NCI-H2029 treated with DMSO at 0.1 percent for 48 hours (cell line): ENCODE data around the gene AFF1.
A peak's percentile ranks its signal among the peaks of the same experiment; 100 is the strongest.
"Not testable (repeated sequence)": the region's sequence is repeated elsewhere in the genome, so short reads cannot be mapped to it uniquely, and the experiment has no call there.

Source experiments
- DNase-seq: peaks from one replicate; lab custom pipeline; 2025; lab: John Stamatoyannopoulos, UW

Gene AFF1

DNA sequence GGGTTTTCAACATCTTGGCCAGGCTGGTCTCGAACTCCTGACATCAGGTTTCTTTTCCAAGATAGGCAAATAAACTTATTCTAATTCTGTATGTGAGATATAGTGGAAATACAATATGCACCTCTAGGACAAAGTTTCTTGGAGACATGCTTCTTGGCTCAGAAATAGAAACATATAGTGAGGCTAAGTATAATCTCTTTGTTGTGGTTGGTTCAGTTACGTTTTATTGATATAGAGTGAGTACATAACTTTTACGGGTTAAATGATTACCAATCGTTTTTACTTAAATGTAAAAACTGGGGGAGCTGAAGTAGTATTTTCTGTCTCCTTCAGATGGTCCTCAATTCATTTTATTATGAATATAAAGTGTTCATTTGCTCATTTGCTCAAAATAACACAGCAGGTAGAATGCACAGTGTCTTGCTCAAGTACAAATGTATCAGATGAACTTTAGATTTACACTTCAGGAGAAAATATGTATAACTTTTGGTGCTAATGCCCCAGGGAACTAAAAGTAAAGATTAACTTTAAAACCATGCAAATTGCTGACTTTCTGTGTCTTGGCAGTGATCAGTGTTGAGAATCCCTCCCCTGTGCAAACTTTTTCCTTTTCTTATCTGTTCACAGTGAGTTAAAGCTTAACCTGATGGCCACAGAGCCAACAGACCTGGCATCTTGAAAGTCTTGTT, 77.6 kb downstream of the AFF1 start:
- no peak for DNase-seq

DNA sequence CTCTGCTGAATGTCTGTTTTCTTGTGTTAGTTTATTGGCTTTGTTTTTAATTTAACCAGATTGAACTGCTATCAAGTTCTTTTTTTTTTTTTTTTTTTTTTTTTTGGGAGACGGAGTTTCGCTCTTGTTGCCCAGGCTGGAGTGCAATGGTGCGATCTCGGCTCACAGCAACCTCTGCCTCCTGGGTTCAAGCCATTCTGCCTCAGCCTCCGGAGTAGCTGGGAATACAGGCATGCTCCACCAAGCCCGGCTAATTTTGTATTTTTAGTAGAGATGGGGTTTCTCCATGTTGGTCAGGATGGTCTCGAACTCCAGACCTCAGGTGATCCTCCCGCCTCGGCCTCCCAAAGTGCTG, 78.1 kb downstream of the AFF1 start:
- DNase-seq: not testable (repeated sequence)

DNA sequence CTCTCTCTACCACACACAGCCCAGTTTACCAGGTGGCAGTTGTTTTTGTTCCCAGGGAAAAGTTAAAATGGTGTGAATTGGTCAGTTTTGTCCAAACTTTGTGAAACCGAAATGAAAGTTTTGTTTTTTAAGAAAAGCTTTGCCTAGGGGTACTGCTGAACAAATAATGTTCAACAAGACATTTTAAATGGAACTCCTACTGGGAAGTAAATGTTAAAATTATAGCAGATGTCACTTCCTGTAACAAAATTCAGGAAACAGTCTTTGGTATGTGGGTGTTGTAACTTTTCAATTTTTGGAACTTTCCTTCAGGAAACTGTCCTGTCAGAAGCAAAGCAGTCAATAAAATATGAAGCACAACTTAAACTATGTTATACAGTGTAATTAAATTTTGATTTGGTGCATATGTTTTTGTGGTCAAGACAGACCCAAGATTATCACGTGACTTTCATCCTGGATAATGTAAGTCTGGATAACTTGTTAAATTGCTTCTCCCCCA, 79.5 kb downstream of the AFF1 start:
- no peak for DNase-seq

DNA sequence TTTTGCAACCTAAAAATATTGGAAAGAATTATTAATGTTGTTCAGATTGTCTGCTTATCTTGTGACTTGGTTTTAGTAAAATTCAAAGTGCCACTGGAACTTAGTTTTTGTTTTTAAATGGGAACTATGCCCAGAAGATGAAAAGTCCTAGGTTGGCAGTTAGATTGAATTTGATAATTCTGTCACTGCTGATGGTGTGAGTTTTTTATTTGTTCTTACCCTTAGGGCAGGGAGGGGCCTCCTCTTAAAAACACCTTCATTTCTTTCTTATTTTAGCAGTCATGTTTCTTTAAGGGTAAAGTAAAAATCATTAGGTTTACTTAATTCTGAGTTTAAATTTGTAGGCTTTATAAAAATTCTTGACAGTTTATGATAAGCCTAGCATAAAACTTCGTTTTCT, 80.6 kb downstream of the AFF1 start:
- no peak for DNase-seq

DNA sequence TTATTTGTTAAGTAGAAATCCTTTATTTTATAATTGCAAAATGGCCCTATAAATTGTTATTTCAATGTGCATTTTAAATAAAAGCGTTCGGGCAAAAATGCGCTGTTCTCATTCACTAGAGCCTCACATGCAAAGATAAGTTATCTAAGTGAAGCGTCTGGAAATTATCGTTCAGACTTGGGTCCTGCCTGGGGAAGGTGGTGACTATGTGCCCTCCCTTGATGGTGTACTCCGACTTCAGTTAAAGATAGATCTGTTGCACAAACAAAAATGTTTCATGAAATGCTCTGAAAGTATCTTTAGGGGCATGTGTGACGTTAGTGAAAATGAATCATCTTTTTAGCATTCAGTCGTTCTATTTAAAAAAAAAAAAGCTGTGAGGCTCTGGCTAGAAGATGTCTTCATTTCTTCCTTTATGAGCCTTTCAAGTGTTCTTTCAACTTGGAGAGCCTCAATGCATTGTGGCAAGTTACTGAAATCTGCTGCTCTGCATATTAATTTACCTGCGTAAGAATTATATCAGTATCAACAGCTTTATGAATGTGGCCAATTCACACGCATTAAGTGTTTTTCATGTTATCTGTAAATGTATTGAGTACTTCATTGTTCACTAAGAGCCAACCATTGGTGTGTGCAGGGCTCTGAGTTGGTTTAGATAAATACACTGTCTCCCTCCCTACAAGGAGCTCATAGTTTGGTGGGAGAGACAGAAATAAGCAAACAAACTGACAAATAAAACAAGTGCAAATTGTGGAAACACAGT, 83.0 kb downstream of the AFF1 start:
- DNase-seq: no peak

DNA sequence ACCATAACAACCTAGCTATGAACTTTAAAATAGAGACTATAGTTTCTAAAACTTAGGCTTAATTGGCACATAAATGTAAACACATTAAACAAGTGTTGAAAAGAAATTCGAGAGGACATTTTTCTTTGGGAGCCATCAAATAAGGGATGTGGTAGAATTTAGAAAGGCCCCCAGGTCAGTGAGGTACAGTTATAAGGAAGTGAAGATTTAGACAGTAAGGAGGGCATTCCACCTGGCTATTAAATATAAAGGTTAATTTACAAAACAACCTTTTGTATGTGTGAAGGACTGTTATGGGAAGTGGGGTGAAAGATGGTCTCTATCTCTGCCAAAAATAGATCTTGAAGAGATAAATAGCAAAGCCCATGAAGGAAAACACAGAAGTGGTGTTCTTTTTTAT, 83.9 kb downstream of the AFF1 start:
- no peak for DNase-seq

DNA sequence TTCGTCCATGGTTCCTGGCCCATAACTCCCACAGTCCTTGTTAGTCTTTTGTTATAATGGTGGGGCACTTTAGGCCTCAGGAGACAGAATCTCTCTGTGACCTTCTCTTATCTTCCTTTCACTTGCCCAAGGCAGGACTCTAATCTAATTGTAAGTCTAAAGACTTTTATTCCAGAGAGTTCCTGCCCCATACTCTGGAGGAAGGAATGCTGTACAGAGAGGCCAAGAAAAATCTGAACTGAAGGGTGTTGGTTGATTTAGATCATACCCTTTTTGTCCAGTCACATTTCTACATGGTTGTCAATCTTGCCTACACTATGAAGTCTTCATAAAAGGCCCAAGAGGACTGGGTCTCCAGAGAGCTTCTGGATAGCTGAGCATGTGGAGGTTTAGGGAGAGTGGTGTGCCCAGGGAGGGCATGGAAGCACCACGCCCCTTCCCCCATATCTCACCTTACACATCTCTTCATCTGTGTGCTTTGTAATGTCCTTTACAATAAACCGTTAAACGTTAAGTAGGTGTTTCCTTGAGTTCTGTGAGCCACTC, 84.5 kb downstream of the AFF1 start:
- DNase-seq: no peak

DNA sequence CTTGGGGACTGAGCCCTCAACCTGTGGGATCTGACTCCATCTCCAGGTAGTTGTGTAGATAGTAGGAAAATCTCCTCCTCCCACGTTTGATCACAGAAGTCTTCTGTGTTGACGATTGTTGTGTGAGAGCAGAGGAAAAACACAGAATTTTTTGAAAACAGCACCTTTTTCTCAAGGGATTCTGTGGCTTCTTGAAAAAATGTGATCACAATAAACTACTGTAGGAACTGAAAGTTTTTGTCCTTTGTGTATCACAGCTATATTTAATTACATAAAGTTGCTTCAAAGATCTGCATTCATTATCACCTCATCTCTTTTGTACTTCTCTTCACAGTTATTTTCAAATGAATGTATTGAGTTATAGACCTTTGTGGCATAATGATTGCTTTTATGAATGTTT, 85.1 kb downstream of the AFF1 start:
- no peak for DNase-seq

DNA sequence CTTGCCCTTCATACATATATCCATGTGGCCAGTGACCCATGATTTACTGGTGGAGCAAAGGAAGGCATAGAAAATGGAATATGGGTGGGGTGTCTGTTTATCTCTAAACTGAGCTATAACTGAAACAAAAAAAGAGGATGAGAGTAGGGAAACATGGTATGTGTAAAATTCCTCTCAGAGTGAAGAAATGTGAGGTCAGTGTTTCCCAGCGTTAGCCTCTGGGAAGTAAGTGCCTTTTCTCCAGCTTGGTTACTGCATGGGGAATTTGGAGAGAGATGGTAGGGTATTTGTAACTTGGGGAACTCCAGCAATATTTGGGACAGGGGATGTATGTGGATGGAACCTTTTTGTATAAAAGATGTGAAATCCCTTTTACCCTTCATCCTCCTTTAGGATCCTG, 89.4 kb downstream of the AFF1 start:
- DNase-seq: no peak

DNA sequence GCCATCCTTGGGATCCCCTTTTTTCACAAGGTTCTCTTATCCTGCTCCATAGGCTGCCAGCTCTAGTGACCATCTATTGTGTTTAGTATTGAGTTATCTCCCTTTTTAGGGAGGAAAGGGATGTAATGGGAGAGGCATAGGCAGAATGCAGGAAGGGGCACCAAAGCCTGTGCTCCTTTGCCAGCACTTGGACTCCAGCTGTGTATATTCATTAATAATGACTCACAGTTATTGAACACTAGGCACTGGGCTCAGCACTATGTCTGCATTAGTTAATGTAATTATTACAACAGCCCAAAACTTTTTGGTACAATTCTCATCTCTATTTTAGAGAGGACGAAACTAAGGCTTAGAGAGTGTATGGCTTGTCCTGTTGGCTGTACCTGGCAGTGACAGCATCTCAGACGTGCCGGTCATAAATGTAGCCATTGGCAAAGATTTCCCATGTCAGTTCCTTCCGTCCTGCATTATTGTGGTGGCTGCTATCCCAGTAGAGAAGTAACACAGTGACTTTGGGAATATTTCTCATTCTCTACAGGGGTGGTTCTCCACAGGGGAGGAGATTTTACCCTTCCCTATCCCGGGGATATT, 90.3 kb downstream of the AFF1 start:
- no peak for DNase-seq

DNA sequence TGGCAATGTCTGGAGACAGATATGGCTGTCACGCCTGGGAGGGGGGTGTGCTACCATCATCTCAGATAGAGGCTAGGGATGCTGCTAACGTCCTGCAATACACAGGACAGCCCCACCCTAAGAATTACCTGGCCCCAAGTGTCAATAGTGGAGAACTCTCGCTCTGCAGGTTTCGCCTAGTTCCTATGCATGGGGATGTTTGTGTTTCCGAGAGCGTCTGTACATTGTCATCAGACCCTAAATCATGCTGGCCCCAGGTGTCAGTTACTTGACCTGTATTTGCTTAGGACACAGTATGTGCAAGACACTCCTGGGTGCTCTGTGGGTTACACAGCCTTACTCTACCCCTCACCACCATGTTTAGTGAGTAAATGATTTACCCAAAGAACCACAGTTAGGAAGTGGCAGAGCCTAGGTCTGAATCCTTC, 90.8 kb downstream of the AFF1 start:
- DNase-seq: no peak

DNA sequence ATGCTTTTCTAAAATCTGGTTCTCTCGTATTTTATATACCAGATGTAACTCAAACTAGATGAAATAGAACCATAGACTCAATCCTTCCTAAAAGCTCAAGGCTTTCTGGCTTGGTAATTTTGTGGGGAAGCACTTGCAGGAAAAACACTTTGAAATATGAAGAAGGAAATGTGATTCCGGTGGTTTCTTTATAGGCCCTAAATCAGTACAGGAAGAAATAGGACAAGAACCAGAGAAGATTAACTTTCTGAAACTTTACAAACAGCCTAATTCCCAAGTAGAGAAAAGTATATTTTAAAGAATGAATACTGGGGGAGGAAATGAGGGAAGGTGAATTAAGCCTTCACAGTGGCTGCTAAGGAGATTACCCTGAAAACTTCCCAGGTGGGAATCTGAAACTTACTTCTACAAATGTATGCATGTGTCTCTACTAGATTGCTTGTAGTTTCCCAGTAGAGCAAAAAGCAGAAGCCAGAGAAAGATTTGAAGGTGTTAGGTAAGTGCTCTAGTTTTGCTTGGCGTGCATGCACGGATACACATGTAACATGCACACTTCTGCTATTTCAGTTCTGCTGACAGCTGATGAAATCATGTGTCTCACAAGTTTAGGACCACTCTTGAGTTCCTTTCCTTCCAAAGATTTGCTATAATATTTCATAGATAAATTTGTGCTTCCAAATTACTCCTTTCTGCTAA, 92.1 kb downstream of the AFF1 start:
- DNase-seq: no peak

DNA sequence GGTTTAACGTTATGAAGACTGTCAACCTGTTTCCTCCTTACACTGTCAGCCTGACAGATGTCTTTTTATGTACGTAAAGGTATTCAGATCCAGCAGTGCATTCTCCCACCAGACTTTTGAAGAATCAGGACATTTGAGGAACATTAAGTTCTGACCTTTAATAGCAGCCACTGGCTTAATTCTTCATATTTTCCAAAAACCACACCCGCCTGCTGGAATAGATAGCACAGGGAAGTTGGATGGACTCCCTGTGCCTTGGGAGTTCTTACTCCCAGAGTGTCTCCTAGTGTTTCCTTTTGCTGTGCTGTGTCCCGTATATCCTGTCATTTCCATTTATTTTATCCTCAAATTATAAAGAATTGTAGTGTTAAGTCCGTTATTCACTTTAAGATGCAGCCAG, 94.5 kb downstream of the AFF1 start:
- no peak for DNase-seq

DNA sequence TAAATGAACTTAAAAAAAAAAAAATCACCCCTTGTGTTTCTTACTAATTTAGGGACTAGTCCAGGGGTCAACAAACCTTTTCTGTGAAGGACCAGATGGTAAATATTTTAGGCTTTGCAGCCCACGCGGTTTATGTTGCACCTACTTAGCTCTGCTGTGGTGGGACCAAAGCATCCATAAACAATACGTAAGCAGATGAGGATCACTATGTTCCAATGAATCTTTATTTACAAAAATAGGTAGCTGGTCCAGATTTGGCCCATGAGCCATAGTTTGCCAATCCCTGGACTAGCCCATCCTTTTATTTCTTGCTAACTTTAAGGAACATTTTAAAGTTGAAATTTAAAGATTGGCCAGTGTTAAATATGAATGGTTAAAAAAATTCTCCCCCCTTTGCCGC, 95.3 kb downstream of the AFF1 start:
- no peak for DNase-seq

DNA sequence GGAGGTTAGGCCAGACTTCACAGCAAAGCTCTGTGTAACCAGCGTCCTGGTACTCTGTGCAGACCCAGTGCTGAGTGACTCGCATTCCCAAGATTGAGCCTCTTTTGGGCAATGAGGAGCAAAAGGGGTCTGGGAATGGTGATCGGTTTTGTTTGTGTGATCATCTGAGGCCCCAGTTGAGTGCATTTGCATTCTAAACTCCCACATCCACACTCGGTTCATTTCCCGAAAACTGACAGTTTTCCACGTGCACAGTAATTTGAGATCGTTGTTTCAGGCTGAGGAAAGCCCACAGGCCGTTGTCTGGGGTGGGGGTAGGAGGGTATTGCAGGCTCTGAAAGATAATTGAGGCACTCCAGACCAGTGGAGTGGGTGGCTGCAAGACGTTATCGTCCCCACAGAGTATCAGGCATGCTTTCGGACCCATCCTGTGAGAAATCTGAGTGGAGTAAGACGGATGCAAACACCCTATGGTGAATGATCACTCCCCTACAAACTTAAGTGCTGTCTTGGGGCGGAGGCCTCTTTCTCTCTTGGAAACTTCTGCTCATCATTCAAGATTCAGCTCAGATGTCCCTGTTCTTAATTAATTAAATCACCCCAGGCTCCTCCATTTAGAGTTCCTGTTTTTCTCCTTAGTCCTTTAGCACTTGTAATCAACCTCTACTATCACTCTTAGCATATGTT, 96.1 kb downstream of the AFF1 start:
- DNase-seq: no peak

DNA sequence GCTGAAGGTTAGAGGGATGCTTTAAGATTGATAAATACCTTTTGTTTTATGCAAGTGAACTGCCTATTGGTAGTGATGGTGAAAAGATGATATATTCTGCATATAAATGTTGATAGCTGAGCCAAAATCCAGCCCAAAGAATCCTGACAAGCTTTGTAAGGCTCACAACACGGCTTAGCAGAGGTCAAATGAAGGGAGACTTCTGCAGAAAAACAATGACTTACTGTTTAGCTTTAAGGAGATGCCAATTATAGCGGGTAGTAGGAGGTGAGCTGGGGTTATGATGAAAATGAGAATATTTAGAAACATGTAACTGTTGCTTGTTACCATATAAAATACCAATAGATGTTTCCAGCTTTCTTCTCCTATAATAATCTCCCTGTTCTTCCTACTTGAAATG, 97.1 kb downstream of the AFF1 start:
- DNase-seq: no peak

DNA sequence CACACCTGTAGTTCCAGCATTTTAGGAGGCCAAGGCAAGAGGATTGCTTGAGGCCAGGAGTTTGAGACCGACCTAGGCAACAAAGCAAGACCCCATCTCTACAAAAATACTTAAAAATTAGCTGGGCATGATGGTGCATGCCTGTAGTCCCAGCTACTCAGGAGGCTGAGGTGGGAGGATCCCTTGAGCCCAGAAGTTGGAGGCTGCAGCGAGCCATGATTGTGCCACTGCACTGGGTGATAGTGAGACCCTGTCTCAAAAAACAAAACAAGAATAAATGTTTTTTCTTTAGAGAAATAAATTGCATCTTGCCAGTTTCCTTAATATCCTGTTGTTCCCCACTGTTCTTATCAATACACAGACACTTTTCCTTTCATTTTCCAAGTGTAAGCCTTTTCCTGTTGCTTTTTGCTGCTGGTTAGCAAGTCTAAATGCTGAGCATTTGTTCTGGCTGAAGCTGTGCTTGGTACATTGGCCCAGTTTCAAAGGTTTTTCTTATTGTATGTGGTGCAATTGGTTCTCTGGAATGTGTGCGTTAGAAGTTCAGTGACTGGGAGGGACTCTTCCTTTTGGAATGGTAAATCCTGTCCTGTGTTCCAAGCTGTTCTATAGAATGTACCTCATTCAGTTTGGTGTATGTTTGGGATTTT, 98.2 kb downstream of the AFF1 start:
- no peak for DNase-seq

DNA sequence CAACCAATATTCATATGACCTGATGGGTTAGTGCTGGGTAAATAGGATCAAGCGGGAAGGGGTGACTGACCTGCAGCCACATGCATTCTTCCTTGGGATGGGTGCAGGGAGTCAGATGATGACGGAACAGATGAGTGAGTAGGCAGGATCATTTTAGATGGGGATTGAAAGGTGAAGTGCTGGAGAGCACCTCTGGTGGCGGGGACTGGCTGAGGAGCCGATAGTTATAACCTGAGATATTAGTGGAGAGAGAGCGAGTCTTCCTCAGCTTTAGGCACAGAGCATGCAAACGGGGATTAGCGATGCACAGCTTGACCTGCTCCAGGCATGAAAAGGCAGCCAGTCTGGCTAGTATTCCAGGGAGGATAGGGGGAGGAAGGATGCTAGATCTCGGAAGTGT, 99.1 kb downstream of the AFF1 start:
- DNase-seq: no peak

DNA sequence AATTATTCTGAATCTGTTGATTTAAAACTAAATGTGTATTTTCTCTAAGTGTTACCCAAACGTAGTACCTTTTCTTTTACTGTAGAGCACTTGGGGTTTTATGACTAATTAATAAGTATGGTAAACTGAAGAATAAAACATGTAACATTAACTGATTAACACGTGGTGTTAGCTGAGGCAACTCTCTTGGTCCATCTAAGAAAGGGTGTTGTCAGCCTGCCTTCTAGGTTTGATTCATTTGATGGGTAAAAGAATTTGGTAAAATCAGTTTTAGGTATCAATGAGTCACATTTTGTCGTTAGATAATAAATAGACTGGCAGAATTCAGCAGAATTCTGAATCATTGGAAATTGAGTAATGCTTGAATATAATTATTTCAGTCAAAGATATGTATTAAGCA, 99.7 kb downstream of the AFF1 start:
- no peak for DNase-seq

DNA sequence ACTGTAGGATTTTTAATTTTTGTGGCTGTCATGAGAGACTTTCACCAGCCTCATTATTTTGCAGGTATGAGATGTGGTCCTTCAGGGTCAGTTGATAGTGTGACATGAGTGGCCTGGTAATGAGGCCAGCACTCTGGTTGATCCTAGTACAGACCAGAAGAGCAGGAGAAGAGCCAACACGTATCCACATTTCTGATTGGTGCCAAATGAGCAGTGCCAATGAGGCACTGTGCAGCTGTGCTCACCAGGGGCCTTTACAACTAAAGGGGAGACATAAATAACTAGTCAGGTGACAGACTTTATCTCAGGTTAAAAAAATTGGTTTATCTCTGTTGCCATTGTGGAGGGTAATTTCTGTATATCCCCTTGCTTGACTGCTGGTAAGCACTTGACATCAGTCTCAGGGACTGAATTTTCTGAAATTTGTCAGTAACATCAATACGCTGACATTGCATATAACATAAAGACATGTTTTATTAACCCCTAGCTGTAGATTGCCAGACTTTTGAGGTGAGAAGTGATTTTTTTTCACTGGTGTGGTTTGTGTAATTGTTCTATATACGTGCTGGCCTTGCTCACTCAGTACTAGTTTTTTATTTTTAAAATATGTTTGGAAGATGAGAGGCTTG, 101.2 kb downstream of the AFF1 start:
- peak; percentile 56 for DNase-seq

DNA sequence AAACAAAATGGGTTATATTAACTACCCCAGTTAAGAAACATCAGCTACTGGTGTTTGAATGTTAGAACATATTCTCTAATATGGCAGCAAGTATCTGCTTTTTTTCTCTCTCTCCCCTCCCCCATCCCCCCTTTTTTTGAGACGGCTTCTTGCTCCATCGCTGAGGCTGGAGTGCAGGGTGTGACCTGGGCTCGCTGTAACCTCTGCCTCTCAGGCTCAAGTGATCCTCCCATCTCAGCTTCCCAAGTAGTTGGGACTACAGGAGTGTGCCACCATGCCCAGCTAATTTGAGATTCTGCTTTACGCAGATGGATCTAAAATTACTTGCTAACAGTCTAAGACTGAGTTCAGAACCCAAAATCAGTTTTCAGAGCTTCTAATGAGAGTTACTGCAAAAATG, 101.9 kb downstream of the AFF1 start:
- DNase-seq: no peak
